CD4-positive, alpha-beta memory T cell (primary cell): ENCODE measurements around the gene WSCD2. TPM values are rescaled to one million over a fixed set of nuclear protein-coding genes. Genes with fewer than 3 reads are reported as not detected.
A peak's percentile ranks its signal among the peaks of the same experiment; 100 is the strongest.

ENCODE experiments used
- CTCF ChIA-PET: fragments of 350-600 bp; sonication (Branson Sonifier 250); formaldehyde crosslinking; loops from one replicate; lab custom pipeline; 2021; ENCODE audit warnings: inconsistent platforms; ENCODE audit not compliant: partially characterized antibody; lab: Charles Lee
- POLR2A ChIA-PET: fragments of 350-600 bp; sonication (Branson Sonifier 250); formaldehyde crosslinking; loops from one replicate; lab custom pipeline; 2021; ENCODE audit not compliant: partially characterized antibody; lab: Charles Lee
- DNase-seq, 5 donors: peaks; one replicate each; pipeline versions ENCODE4 v3.0.0 to v3.0.0-alpha.2; 2020 to 2022; ENCODE audit warnings: mixed read lengths in 1 of 5
- H3K27ac ChIP-seq: one replicate; pipeline ENCODE4 v1.7.0; 2013; ENCODE audit warnings: low read depth, low read length
- H3K27me3 ChIP-seq: 2 replicates; pipeline ENCODE4 v1.7.0; 2013; ENCODE audit warnings: mild to moderate bottlenecking, low read length, moderate library complexity; ENCODE audit not compliant: insufficient read depth
- H3K36me3 ChIP-seq: 2 replicates; pipeline ENCODE4 v1.7.0; 2013; ENCODE audit warnings: mild to moderate bottlenecking, low read length, moderate library complexity; ENCODE audit not compliant: insufficient read depth
- H3K4me1 ChIP-seq: 2 replicates; pipeline ENCODE4 v1.7.0; 2013; ENCODE audit warnings: mild to moderate bottlenecking, low read length, moderate library complexity; ENCODE audit not compliant: insufficient read depth
- H3K4me3 ChIP-seq, 2 donors: one replicate each; pipeline ENCODE4 v1.7.0; 2013; ENCODE audit warnings: low read length in 2 of 2, mild to moderate bottlenecking in 1 of 2
- H3K9me3 ChIP-seq, 2 donors: one replicate each; pipeline ENCODE4 v1.7.0; 2013; ENCODE audit warnings: low read length in 2 of 2, control low read depth in 1 of 2; ENCODE audit not compliant: control insufficient read depth in 1 of 2
- H3K27ac Mint-ChIP-seq, 7 donors: one replicate each; pipeline ENCODE4 v1.8.0; 2020 to 2021; ENCODE audit warnings: mixed read lengths in 7 of 7, mild to moderate bottlenecking in 6 of 7, inconsistent platforms in 3 of 7, moderate library complexity in 3 of 7
- H3K27me3 Mint-ChIP-seq, 2 donors: one replicate each; pipeline ENCODE4 v1.8.0; 2020 to 2021; ENCODE audit warnings: mixed read lengths in 2 of 2
- H3K36me3 Mint-ChIP-seq, 2 donors: one replicate each; pipeline ENCODE4 v1.8.0; 2020 to 2021; ENCODE audit warnings: mixed read lengths in 2 of 2, inconsistent platforms in 1 of 2, mild to moderate bottlenecking in 1 of 2
- H3K4me1 Mint-ChIP-seq, 4 donors: one replicate each; pipeline ENCODE4 v1.8.0; 2020 to 2021; ENCODE audit warnings: mixed read lengths in 4 of 4, mild to moderate bottlenecking in 1 of 4
- H3K4me3 Mint-ChIP-seq, 8 donors: one replicate each; pipeline ENCODE4 v1.8.0; 2020 to 2021; ENCODE audit warnings: mixed read lengths in 8 of 8, mild to moderate bottlenecking in 7 of 8, moderate library complexity in 6 of 8, inconsistent platforms in 3 of 8
- H3K9me3 Mint-ChIP-seq, 8 donors: one replicate each; pipeline ENCODE4 v1.8.0; 2020 to 2021; ENCODE audit warnings: mixed read lengths in 8 of 8, mild to moderate bottlenecking in 5 of 8, inconsistent platforms in 3 of 8, moderate library complexity in 1 of 8
- intact Hi-C: fragments of 100-400 bp; cut with micrococcal nuclease; formaldehyde crosslinking; loops from one replicate; pipeline ENCODE4 v1.15.1; 2023
- polyA plus RNA-seq, 2 donors: library from polyadenylated mRNA; unstranded; fragments of 300-500 nt; fragmentation: Illumina TruSeq; gene quantifications; one replicate each; pipeline ENCODE4 v1.2.3, GENCODE V29; 2021
- total RNA-seq, 2 experiments: library from RNA; stranded (reverse); gene quantifications; one replicate each; pipeline ENCODE4 v1.2.3, GENCODE V29; 2021

The WSCD2 gene
- total and polyA plus RNA-seq, 4 experiments from 2014 or later: not detected

DNA sequence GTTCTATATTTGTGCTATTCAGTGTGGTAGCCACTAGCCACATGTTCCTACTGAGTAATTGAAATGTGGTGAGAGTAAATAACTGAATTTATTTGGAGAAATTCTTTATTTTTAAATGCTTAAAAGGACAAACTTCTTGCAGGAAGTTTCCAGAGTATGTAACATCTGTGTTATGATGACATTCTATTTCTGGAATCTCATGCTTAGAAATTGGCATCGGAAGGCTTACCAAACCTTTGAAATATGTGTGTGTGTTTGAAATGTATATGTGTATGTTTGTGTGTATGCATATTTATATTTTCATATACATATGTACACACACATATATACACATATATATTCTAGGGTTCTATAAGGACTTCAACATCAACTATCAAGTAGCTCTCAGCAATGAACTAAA, 12.4 kb upstream of the WSCD2 start:
- no peaks in the 10 kb centered on the region for H3K36me3 Mint-ChIP-seq
- peaks cover 13 to 15% of the 10 kb centered on the region in 2 donors for H3K27me3 Mint-ChIP-seq
- Histone ChIP-seq H3K9me3 (no peaks in the 10 kb centered on the region), H3K27me3 (no peaks in the 10 kb centered on the region), H3K4me1 (no peaks in the 10 kb centered on the region), H3K4me3 (no peak overlapping the region), H3K27ac (no peak overlapping the region), H3K36me3 (no peaks in the 10 kb centered on the region)
- DNase-seq: no peak
- ChIA-PET CTCF (no interaction called here), POLR2A (no interaction called here)
- H3K27ac Mint-ChIP-seq: no peak overlapping the region
- peaks cover 0 to 5% (median 1%) of the 10 kb centered on the region in 8 donors for H3K9me3 Mint-ChIP-seq
- no peak overlapping the region for H3K4me3 Mint-ChIP-seq
- intact Hi-C loops: no loop called here
- peaks cover 0 to 2% (median under 1%) of the 10 kb centered on the region in 4 donors for H3K4me1 Mint-ChIP-seq

DNA sequence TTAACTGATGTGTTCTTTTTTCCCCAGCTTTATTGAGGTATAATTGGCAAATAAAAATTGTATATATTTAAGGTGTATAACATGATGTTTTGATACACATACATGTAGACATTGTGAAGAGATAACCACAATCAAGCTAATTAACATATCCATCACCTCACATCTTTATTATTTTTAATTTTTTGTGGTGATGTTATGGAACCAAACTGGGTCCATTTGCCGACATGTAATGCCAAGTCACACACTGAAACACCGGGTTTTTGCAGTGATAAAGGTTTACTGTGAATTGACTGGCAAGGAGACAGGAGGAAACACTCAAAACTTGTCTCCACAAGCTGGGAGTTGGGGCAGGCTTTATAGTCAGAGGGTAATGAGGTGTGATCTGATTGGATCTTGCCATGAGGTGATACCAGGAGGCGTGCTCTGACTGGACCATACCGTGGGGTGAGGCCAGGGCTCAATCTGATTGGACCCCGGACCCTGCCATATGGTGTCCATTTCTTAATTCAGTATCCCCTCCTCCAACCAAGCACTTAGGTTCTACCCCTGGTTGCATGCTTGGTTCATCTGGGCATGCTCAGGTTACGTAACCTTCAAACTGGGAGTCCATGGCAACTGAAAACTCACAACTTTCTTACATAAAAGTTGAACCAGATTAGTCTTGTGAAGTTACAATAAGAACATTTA, 11.8 kb upstream of the WSCD2 start:
- peaks cover 0 to 2% (median under 1%) of the 10 kb centered on the region in 4 donors for H3K4me1 Mint-ChIP-seq
- no peaks in the 10 kb centered on the region for H3K27me3 ChIP-seq
- ChIA-PET CTCF (no interaction called here), POLR2A (no interaction called here)
- no peak overlapping the region for H3K4me3 Mint-ChIP-seq
- H3K4me1 ChIP-seq: no peaks in the 10 kb centered on the region
- intact Hi-C loops: no loop called here
- no peaks in the 10 kb centered on the region for H3K36me3 Mint-ChIP-seq
- no peaks in the 10 kb centered on the region for H3K36me3 ChIP-seq
- H3K27ac ChIP-seq: no peak overlapping the region
- H3K4me3 ChIP-seq: no peak overlapping the region
- peaks cover 0 to 5% (median 1%) of the 10 kb centered on the region in 8 donors for H3K9me3 Mint-ChIP-seq
- peaks cover 13 to 15% of the 10 kb centered on the region in 2 donors for H3K27me3 Mint-ChIP-seq
- no peaks in the 10 kb centered on the region for H3K9me3 ChIP-seq
- no peak for DNase-seq
- H3K27ac Mint-ChIP-seq: no peak overlapping the region

- Mint-ChIP-seq H3K27ac (no peak overlapping the region), H3K36me3 (no peaks in the 10 kb centered on the region), H3K4me3 (no peak overlapping the region), H3K27me3 (peaks cover 13 to 15% of the 10 kb centered on the region in 2 donors), H3K9me3 (peaks cover 0 to 5% (median 2%) of the 10 kb centered on the region in 8 donors), H3K4me1 (peaks cover 0 to 2% (median under 1%) of the 10 kb centered on the region in 4 donors)
- ChIA-PET POLR2A (no interaction called here), CTCF (no interaction called here)
- Histone ChIP-seq H3K36me3 (no peaks in the 10 kb centered on the region), H3K27me3 (no peaks in the 10 kb centered on the region), H3K27ac (no peak overlapping the region), H3K4me1 (no peaks in the 10 kb centered on the region), H3K4me3 (no peak overlapping the region), H3K9me3 (no peaks in the 10 kb centered on the region)
- no peak for DNase-seq
- intact Hi-C loops: no loop called here
These were observed 11.2 kb upstream of the WSCD2 start for GRCh38 chr12:108117902-108118301.

DNA sequence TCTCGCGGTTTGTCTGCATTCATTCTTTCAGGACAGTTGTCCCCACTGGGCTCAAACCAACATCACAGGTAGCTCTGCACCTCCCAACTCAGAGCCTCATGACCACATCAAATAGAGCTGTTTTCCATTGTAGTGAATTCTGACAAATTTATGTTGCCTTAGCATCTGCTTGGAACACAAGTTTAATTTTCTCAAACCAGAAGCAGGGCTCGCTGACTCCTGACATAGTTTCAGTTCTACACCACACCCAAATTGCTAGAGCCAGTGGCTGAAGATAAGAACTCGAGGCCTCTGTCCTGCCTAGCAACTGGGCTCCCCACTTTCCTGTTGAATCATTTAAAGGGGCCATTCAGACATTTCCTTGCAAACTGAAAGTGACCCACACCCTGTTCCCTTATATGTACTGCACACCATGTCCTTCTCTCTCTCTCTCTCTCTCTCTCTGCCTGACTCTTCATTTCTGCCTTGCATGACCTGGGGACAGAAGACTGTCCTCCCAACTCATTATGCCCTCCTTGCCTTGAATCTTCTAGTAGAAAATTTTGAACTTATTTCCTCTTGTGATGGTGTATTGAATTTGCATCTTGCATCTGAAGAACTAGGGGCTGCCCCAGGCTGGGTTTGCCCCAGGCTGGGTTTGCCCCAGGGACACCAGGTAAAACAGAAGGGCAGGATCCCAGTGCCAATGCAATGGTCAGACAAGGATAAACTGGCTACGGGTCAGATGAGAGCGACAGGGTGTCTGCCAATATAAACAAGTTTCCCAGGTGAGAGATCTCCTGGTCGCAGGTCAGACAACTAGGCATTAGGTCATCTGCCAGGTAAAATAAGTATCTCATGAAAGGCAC, 9.7 kb upstream of the WSCD2 start:
- H3K36me3 ChIP-seq: no peaks in the 10 kb centered on the region
- peaks cover 0 to 2% (median under 1%) of the 10 kb centered on the region in 4 donors for H3K4me1 Mint-ChIP-seq
- H3K4me3 Mint-ChIP-seq: peak overlapping the region in 1 of 8 donors; percentile 21
- H3K9me3 ChIP-seq: no peaks in the 10 kb centered on the region
- no peaks in the 10 kb centered on the region for H3K36me3 Mint-ChIP-seq
- H3K27me3 Mint-ChIP-seq: peaks cover 13 to 15% of the 10 kb centered on the region in 2 donors
- peak overlapping the region in 1 of 7 donors; percentile 39 for H3K27ac Mint-ChIP-seq
- POLR2A ChIA-PET: no interaction called here
- no peak overlapping the region for H3K27ac ChIP-seq
- CTCF ChIA-PET: interaction anchor here (1.0 kb wide), 1 partner anchor 9 kb away, joined by 3 read pairs; no protein-coding TSS in a partner anchor
- no peaks in the 10 kb centered on the region for H3K4me1 ChIP-seq
- no peaks in the 10 kb centered on the region for H3K27me3 ChIP-seq
- intact Hi-C loops: no loop called here
- DNase-seq: no peak
- H3K4me3 ChIP-seq: no peak overlapping the region
- peaks cover 0 to 5% (median 2%) of the 10 kb centered on the region in 8 donors for H3K9me3 Mint-ChIP-seq

- Histone ChIP-seq H3K4me1 (no peaks in the 10 kb centered on the region), H3K27ac (no peak overlapping the region), H3K36me3 (no peaks in the 10 kb centered on the region), H3K4me3 (no peak overlapping the region), H3K9me3 (no peaks in the 10 kb centered on the region), H3K27me3 (no peaks in the 10 kb centered on the region)
- Mint-ChIP-seq H3K27me3 (peaks cover 12 to 13% of the 10 kb centered on the region in 2 donors), H3K4me3 (no peak overlapping the region), H3K4me1 (peaks cover 0 to 2% (median under 1%) of the 10 kb centered on the region in 4 donors), H3K9me3 (peaks cover 0 to 5% (median 2%) of the 10 kb centered on the region in 8 donors), H3K27ac (no peak overlapping the region), H3K36me3 (no peaks in the 10 kb centered on the region)
- no peak for DNase-seq
- CTCF ChIA-PET: no interaction called here
- POLR2A ChIA-PET: no interaction called here
- intact Hi-C loops: no loop called here
These were observed 8.9 kb upstream of the WSCD2 start for GRCh38 chr12:108119974-108120862.

DNA sequence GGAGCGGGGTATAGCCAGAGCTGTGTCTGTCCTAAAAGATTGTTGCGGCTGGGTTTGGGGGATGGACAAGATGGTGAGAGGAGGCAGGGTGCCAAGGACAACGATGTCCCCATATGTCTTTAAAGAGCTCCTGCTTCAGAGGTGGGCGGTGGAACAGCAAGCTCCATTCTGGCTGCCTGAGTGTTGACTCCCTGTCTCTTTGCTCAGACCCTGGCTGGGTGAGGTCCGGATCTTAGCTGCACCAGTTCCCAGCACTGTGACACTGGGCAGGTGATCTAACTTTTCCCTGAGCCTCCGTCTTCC, 8.3 kb upstream of the WSCD2 start:
- POLR2A ChIA-PET: no interaction called here
- Histone ChIP-seq H3K9me3 (no peaks in the 10 kb centered on the region), H3K4me3 (no peak overlapping the region), H3K4me1 (no peaks in the 10 kb centered on the region), H3K36me3 (no peaks in the 10 kb centered on the region), H3K27ac (no peak overlapping the region), H3K27me3 (no peaks in the 10 kb centered on the region)
- CTCF ChIA-PET: no interaction called here
- Mint-ChIP-seq H3K4me1 (peaks cover 0 to 2% (median under 1%) of the 10 kb centered on the region in 4 donors), H3K27me3 (peaks cover 12 to 13% of the 10 kb centered on the region in 2 donors), H3K9me3 (peaks cover 0 to 7% (median 3%) of the 10 kb centered on the region in 8 donors), H3K27ac (no peak overlapping the region), H3K36me3 (no peaks in the 10 kb centered on the region), H3K4me3 (no peak overlapping the region)
- no peak for DNase-seq
- intact Hi-C loops: no loop called here

- H3K4me3 Mint-ChIP-seq: no peak overlapping the region
- DNase-seq: no peak
These were observed 7.8 kb upstream of the WSCD2 start for GRCh38 chr12:108121320-108121719.

More at GRCh38 chr12:108121320-108121719, 7.8 kb upstream of the WSCD2 start:
- ChIA-PET CTCF (no interaction called here), POLR2A (no interaction called here)
- Histone ChIP-seq H3K4me1 (no peaks in the 10 kb centered on the region), H3K9me3 (no peaks in the 10 kb centered on the region), H3K36me3 (no peaks in the 10 kb centered on the region), H3K27ac (no peak overlapping the region), H3K27me3 (no peaks in the 10 kb centered on the region), H3K4me3 (no peak overlapping the region)
- Mint-ChIP-seq H3K36me3 (no peaks in the 10 kb centered on the region), H3K27me3 (peaks cover 11 to 13% of the 10 kb centered on the region in 2 donors), H3K27ac (no peak overlapping the region), H3K4me1 (peaks cover 0 to 2% (median under 1%) of the 10 kb centered on the region in 4 donors), H3K9me3 (peaks cover 0 to 11% (median 3%) of the 10 kb centered on the region in 8 donors)
- intact Hi-C loops: no loop called here
